Upper lobe of left lung (tissue), 4 donors: ENCODE data around the gene ADCY4.

Experiments used
- POLR2A ChIP-seq, 4 donors: fragments of 450-650 bp; IDR thresholded peaks; one replicate each; pipeline ENCODE4 v1.5.1; 2016 to 2017; ENCODE audit warnings: antibody characterized with exemption in 4 of 4, mild to moderate bottlenecking in 2 of 4
- POLR2AphosphoS5 ChIP-seq, 2 donors: sonication (generic); formaldehyde crosslinking; IDR thresholded peaks; one replicate each; pipeline ENCODE4 v1.5.1; 2017; ENCODE audit warnings: antibody characterized with exemption in 2 of 2
- TF ChIP-seq, protein P1 (sequence below), 6 experiments: fragments of 450-650 bp in 4 of 6; fragments of 200-600 bp in 2 of 6; sonication (generic) in 2 of 6; IDR thresholded peaks; one replicate each; pipeline ENCODE4 v1.5.1; 2016 to 2019; ENCODE audit warnings: antibody characterized with exemption in 6 of 6

- TF ChIP-seq, protein P1, sequence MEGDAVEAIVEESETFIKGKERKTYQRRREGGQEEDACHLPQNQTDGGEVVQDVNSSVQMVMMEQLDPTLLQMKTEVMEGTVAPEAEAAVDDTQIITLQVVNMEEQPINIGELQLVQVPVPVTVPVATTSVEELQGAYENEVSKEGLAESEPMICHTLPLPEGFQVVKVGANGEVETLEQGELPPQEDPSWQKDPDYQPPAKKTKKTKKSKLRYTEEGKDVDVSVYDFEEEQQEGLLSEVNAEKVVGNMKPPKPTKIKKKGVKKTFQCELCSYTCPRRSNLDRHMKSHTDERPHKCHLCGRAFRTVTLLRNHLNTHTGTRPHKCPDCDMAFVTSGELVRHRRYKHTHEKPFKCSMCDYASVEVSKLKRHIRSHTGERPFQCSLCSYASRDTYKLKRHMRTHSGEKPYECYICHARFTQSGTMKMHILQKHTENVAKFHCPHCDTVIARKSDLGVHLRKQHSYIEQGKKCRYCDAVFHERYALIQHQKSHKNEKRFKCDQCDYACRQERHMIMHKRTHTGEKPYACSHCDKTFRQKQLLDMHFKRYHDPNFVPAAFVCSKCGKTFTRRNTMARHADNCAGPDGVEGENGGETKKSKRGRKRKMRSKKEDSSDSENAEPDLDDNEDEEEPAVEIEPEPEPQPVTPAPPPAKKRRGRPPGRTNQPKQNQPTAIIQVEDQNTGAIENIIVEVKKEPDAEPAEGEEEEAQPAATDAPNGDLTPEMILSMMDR (IDR thresholded peaks at IDR 0.05), result no peak
- TF ChIP-seq POLR2A (IDR thresholded peaks at IDR 0.05), result no peak
- TF ChIP-seq POLR2AphosphoS5 (IDR thresholded peaks at IDR 0.05), result no peak
Measured at GRCh38 chr14:24378327-24378726, 43.5 kb upstream of the ADCY4 start.
